Measurements from ENCODE around the gene GPR137. TPM values are rescaled to one million over a fixed set of nuclear protein-coding genes. Genes with fewer than 3 reads are reported as not detected.
"Not testable (repeated sequence)": the region's sequence is repeated elsewhere in the genome, so short reads cannot be mapped to it uniquely, and the experiment has no call there.

Gene GPR137
- total RNA-seq, 1 donor from 2014 or later: 12.1 TPM

GRCh38 chr11:64304316-64305072 lies 18.8 kb downstream of the GPR137 start:
- peak; percentile 95 for DNase-seq

- DNase-seq: peak; percentile 98
Observed at GRCh38 chr11:64305075-64305690, 19.5 kb downstream of the GPR137 start, which contains the start of gene ESRRA. ESRRA (plus strand) TSS chr11:64305524; CDS start chr11:64307180, 1,656 bp downstream.

DNA sequence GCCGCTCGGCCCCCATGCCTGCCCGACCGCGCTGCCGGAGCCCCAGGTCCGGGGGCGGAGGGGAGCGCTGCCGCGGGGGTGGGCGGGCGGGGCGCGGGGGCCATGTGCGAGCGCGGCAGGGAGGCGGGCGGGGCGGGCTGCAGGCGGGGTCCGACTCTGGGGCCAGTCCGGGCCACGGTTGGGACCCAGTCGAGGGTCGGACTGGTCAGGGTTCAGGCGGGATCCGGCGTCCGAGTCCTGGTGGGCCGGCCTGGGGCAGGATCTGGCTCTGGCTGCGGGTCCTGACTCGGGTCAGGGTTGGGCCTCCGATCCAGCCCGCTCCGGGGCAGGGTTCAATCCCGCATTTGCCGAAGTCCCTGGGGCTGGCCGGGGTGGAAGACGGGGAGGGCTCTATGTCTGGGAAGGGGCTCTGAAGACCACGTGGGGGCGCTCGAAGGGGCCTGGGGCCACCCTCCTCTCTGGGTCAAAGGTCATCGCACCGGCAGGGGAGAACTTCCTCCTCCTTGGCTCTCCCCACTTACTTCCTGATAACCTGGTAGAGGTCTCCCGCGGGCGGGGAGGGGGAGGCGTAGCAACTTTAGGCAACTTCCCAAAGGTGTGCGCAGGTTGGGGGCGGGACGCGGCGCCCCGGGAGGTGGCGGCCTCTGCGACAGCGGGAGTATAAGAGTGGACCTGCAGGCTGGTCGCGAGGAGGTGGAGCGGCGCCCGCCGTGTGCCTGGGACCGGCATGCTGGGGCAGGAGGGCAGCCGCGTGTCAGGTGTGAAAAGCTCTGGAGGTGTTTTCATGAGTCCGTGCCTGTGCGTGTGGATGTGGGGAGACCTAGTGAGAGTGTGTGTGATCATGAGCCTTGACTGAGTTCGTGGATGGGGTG lies 20.3 kb downstream of the GPR137 start:
- DNase-seq: peak; percentile 57

DNA sequence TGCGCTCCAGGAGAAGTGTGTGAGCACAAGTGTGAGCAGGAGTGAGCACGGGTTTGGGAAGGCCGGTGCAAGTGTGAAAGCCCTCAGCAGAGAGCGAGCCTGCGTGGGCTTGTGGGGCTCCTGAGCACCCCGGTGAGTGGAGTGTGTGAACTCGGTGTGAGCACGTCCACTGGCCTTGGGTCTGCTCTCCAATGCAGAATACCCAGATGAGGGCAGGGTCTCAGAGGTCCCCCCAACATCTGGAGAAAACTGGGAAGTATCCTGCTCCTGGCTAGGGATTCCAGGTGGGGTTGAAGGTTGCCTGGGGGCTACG lies 20.9 kb downstream of the GPR137 start:
- no peak for DNase-seq

- no peak for DNase-seq
Observed at GRCh38 chr11:64306876-64307622, 21.4 kb downstream of the GPR137 start.

- not testable (repeated sequence) for DNase-seq
Observed at GRCh38 chr11:64307795-64308194, 22.1 kb downstream of the GPR137 start.

DNA sequence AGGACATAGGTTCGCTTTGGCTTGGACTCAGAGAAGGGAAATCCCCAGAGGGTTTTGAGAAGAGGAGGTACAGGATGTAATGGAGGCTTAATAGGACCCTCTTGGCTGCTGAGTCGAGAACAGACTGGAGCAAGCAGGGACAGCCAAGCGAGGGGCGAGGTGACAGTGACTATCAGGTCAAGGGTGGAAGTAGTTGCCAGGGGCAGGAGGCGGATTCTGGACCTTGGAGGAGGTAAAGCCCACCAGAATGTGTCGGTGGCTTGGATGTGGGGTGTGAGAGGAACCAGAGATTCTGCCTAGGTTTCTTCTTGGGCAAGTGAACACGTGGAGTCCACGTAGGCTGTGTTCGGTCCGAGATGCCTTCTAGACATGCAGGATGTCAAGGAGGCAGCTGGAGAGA lies 27.3 kb downstream of the GPR137 start:
- DNase-seq: no peak

DNA sequence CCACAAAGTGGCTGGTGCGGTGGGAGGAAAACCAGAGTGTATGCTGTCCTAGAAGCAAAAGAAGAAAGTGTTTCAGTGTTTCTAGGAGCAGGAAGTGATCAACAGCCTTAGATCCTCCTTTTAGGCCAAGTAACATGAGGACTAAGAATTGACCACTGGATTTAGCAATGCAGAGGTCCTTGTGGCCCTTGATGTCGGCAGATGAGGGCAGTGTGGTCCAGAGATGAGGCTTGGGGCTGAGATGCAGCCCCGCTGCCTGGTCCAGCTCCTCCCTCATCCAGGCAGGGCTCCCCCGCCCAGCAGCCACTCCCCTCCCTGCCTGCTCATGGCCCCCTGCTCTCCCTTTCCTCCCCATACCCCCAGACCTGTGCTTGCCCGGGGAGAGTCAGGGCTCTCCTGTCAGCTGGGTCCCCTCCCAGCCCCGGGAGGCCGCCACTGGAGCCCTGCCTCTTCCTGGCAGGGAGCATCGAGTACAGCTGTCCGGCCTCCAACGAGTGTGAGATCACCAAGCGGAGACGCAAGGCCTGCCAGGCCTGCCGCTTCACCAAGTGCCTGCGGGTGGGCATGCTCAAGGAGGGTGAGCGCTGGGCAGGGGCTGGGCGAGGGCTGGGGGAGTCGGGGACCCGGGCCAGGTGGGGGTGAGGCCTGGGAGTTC lies 28.0 kb downstream of the GPR137 start:
- DNase-seq: no peak

DNA sequence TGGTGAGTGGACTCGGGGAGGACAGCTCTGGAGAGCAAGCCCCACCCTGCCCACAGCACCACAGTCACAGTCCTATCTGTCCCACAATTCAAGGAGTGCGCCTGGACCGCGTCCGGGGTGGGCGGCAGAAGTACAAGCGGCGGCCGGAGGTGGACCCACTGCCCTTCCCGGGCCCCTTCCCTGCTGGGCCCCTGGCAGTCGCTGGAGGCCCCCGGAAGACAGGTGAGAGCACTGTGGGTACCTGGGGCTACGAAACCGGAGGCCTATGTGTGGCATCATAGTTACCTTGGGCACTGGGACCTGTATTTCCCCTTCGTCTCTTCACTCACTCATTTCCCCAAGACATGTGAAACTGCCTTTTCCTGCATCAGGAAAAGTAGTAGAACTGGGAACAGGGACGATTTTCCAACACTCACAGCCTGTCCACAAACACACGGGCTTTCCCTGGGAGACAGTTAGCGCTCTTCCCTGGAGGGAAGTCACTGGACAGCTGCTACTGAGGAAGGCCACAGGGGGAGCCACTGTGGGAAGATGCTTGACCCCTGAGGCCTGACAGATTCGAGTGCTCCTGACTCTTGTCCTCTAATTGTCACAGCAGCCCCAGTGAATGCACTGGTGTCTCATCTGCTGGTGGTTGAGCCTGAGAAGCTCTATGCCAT lies 28.6 kb downstream of the GPR137 start:
- DNase-seq: no peak

GRCh38 chr11:64314805-64315561 lies 29.3 kb downstream of the GPR137 start:
- no peak for DNase-seq

DNA sequence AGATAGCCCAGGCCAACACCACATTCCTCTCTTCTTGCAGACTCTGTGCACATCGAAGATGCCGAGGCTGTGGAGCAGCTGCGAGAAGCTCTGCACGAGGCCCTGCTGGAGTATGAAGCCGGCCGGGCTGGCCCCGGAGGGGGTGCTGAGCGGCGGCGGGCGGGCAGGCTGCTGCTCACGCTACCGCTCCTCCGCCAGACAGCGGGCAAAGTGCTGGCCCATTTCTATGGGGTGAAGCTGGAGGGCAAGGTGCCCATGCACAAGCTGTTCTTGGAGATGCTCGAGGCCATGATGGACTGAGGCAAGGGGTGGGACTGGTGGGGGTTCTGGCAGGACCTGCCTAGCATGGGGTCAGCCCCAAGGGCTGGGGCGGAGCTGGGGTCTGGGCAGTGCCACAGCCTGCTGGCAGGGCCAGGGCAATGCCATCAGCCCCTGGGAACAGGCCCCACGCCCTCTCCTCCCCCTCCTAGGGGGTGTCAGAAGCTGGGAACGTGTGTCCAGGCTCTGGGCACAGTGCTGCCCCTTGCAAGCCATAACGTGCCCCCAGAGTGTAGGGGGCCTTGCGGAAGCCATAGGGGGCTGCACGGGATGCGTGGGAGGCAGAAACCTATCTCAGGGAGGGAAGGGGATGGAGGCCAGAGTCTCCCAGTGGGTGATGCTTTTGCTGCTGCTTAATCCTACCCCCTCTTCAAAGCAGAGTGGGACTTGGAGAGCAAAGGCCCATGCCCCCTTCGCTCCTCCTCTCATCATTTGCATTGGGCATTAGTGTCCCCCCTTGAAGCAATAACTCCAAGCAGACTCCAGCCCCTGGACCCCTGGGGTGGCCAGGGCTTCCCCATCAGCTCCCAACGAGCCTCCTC lies 30.2 kb downstream of the GPR137 start:
- not testable (repeated sequence) for DNase-seq

DNA sequence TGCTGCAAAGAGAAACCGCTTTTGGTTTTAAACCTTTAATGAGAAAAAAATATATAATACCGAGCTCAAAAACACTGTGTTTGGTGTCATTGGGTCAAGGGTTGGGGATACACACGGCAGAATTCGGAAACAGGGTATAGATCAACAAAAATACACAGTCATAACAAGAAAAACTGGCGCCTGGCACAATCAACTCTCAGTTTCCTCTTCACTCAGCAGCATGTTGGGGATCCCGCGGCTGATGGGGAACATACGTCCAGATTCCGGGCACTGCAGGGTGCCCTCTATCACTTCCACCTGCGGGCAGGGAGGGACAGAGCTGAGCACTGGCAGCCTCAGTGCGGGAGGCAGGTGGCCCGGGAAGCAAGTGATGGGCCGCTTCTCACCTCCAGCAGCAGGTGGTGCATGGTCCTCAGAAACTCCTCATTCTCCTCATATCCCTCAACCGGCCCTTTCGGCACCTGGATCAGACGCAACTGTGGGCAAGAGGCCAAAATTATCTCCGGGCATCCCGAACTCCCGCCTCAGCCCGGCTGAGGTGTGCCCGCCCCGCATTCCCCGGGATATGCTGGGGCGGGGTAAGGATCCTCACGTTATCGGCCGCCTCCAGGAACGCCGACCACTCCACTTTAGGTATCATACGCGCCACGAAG lies 31.1 kb downstream of the GPR137 start:
- DNase-seq: peak; percentile 50

GRCh38 chr11:64317325-64317960 lies 31.8 kb downstream of the GPR137 start, which contains the start of gene TRMT112:
TRMT112 (minus strand) TSS chr11:64317559; CDS start chr11:64317526, 33 bp downstream.
- DNase-seq: peak; percentile 98

DNA sequence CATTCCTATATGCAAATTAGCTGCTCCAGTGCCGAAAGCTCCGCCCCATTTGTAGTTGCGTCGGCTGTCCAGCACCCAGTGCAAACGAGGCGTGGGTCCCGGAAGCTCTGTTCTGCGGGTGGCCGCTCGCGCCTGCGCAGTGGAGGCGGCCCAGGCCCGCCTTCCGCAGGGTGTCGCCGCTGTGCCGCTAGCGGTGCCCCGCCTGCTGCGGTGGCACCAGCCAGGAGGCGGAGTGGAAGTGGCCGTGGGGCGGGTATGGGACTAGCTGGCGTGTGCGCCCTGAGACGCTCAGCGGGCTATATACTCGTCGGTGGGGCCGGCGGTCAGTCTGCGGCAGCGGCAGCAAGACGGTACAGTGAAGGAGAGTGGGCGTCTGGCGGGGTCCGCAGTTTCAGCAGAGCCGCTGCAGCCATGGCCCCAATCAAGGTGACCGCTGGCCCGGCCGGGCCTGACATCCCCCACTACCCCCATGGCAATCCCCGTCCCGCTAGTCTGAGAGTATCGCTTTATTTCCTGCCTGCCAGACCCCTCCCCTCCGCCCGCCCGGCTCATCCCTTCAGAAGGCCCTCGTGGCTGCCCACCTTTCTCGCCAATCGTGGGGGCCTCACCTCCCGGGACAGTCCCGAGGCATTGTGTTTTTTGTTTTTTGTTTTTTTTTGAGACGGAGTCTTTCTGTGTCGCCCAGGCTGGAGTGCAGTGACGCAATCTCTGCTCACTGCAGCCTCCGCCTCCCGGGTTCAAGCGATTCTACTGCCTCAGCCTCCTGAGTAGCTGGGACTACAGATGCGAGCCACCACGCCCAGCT lies 32.5 kb downstream of the GPR137 start, which contains the start of gene PRDX5:
TSS of gene PRDX5 (plus strand) at position 161 of the 805 bp plus-strand sequence. CDS start at position 256, 95 bp downstream.
- peak; percentile 96 for DNase-seq

- DNase-seq: no peak
Observed at GRCh38 chr11:64318766-64319761, 33.4 kb downstream of the GPR137 start.

GRCh38 chr11:64320556-64320955 lies 34.9 kb downstream of the GPR137 start:
- DNase-seq: no peak
